H1 (cell line): ENCODE data around the gene DXO.

Experiments used
- BACH1 ChIP-seq: IDR thresholded peaks from 2 replicates; pipeline ENCODE4 v1.6.1; 2012; ENCODE audit warnings: low read length, improper control_type of control experiment
- BRCA1 ChIP-seq: IDR thresholded peaks from 2 replicates; pipeline ENCODE4 v1.6.1; 2012; ENCODE audit warnings: low read depth, low read length, improper control_type of control experiment
- CBX5 ChIP-seq: fragments of 300-800, 300-1000 bp; sonication (generic); IDR thresholded peaks from 2 replicates; pipeline ENCODE4 v1.7.1; 2016; ENCODE audit warnings: antibody characterized with exemption, low read length, low read depth
- EZH2 ChIP-seq: fragments of 200-600 bp; sonication (generic); IDR thresholded peaks from 2 replicates; pipeline ENCODE4 v1.7.1; 2012; ENCODE audit warnings: low read depth, mild to moderate bottlenecking, moderate library complexity, low read length, inconsistent platforms; ENCODE audit not compliant: severe bottlenecking
- GABPA ChIP-seq: IDR thresholded peaks from 2 replicates; pipeline ENCODE4 v1.6.1; 2011; ENCODE audit warnings: mild to moderate bottlenecking, low read length, moderate library complexity, borderline replicate concordance; ENCODE audit not compliant: insufficient read depth
- POLR2AphosphoS5 ChIP-seq: IDR thresholded peaks from 2 replicates; pipeline ENCODE4 v1.6.1; 2011; ENCODE audit warnings: low read depth, low read length
- TAF1 ChIP-seq: IDR thresholded peaks from 2 replicates; pipeline ENCODE4 v1.6.1; 2011; ENCODE audit warnings: mild to moderate bottlenecking, low read depth, low read length
- TF ChIP-seq, protein P1 (sequence below), 3 experiments: IDR thresholded peaks; 1 replicate in 2 of 3; 2 replicates in 1 of 3; pipeline versions ENCODE4 v1.5.1 to v1.6.1; 2011; ENCODE audit warnings: low read length in 3 of 3, mild to moderate bottlenecking in 3 of 3, inconsistent platforms in 2 of 3, low read depth in 1 of 3, moderate library complexity in 1 of 3; ENCODE audit not compliant: insufficient read depth in 1 of 3; ENCODE audit errors: control extremely low read depth in 1 of 3

DNA sequence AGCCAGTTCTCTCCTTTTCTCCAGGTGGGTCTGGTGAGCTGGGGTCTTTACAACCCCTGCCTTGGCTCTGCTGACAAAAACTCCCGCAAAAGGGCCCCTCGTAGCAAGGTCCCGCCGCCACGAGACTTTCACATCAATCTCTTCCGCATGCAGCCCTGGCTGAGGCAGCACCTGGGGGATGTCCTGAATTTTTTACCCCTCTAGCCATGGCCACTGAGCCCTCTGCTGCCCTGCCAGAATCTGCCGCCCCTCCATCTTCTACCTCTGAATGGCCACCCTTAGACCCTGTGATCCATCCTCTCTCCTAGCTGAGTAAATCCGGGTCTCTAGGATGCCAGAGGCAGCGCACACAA is 26.8 kb downstream of the DXO start:
- TF ChIP-seq BACH1 (no peak), BRCA1 (no peak), CBX5 (no peak), GABPA (no peak), POLR2AphosphoS5 (no peak), EZH2 (no peak), TAF1 (no peak)
- TF ChIP-seq, protein P1, sequence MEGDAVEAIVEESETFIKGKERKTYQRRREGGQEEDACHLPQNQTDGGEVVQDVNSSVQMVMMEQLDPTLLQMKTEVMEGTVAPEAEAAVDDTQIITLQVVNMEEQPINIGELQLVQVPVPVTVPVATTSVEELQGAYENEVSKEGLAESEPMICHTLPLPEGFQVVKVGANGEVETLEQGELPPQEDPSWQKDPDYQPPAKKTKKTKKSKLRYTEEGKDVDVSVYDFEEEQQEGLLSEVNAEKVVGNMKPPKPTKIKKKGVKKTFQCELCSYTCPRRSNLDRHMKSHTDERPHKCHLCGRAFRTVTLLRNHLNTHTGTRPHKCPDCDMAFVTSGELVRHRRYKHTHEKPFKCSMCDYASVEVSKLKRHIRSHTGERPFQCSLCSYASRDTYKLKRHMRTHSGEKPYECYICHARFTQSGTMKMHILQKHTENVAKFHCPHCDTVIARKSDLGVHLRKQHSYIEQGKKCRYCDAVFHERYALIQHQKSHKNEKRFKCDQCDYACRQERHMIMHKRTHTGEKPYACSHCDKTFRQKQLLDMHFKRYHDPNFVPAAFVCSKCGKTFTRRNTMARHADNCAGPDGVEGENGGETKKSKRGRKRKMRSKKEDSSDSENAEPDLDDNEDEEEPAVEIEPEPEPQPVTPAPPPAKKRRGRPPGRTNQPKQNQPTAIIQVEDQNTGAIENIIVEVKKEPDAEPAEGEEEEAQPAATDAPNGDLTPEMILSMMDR (IDR thresholded peaks at IDR 0.05; ENCODE audit: control extremely low read depth in 1 of 3, insufficient read depth in 1 of 3, low read depth in 1 of 3, low read length in 3 of 3) = no peak
